Measurements from ENCODE around the gene APOF.

- no peak for TF ChIP-seq EZH2phosphoT487 (IDR thresholded peaks at IDR 0.05)
- no peak for TF ChIP-seq CTCF (IDR thresholded peaks at IDR 0.05)
- no peak for TF ChIP-seq EZH2 (IDR thresholded peaks at IDR 0.05)
Observed at GRCh38 chr12:56391721-56392120, 29.1 kb upstream of the APOF start.
